HG02759 (cell line): Measurements from ENCODE around the gene ACTL9.
"Not testable (repeated sequence)": the region's sequence is repeated elsewhere in the genome, so short reads cannot be mapped to it uniquely, and the experiment has no call there.

Source experiments
- ATAC-seq: cut with Tn5 transposase; IDR thresholded peaks from one replicate; pipeline ENCODE4 v1.9.1; 2021; ENCODE audit warnings: mild to moderate bottlenecking, moderate library complexity; ENCODE audit not compliant: unreplicated experiment

Gene ACTL9

GRCh38 chr19:8698433-8699063, at the start of gene ACTL9:
Gene ACTL9, minus strand, starts transcription at chr19:8698795. Its CDS starts 94 bp downstream, at chr19:8698701.
- ATAC-seq, result no peak

GRCh38 chr19:8739291-8740065, 40.9 kb upstream of the ACTL9 start:
- ATAC-seq, result not testable (repeated sequence)

GRCh38 chr19:8738377-8738776, 39.8 kb upstream of the ACTL9 start:
- ATAC-seq, result no peak

- ATAC-seq, result no peak
Observed at GRCh38 chr19:8731428-8732169, 33.0 kb upstream of the ACTL9 start.

GRCh38 chr19:8724276-8724675, 25.7 kb upstream of the ACTL9 start:
- no peak for ATAC-seq

- ATAC-seq, result no peak
Observed at GRCh38 chr19:8722032-8722431, 23.4 kb upstream of the ACTL9 start.

GRCh38 chr19:8721334-8721733, 22.7 kb upstream of the ACTL9 start, which contains the start of gene OR2Z1:
Gene OR2Z1, plus strand, starts transcription at chr19:8721634. Its CDS starts 9,395 bp downstream, at chr19:8731029.
- no peak for ATAC-seq

- not testable (repeated sequence) for ATAC-seq
Observed at GRCh38 chr19:8710337-8710736, 11.7 kb upstream of the ACTL9 start.

GRCh38 chr19:8705742-8706141, 7.1 kb upstream of the ACTL9 start:
- ATAC-seq, result no peak

- not testable (repeated sequence) for ATAC-seq
Observed at GRCh38 chr19:8705304-8705703, 6.7 kb upstream of the ACTL9 start.

- ATAC-seq, result no peak
Observed at GRCh38 chr19:8703223-8703622, 4.6 kb upstream of the ACTL9 start.

- no peak for ATAC-seq
Observed at GRCh38 chr19:8702350-8702749, 3.8 kb upstream of the ACTL9 start.

GRCh38 chr19:8700956-8701355, 2.4 kb upstream of the ACTL9 start:
- no peak for ATAC-seq

GRCh38 chr19:8699908-8700307, 1.3 kb upstream of the ACTL9 start:
- no peak for ATAC-seq

- no peak for ATAC-seq
Observed at GRCh38 chr19:8697671-8698432, 743 bp downstream of the ACTL9 start.

GRCh38 chr19:8696993-8697392, 1.6 kb downstream of the ACTL9 start:
- no peak for ATAC-seq

- no peak for ATAC-seq
Observed at GRCh38 chr19:8695911-8696310, 2.7 kb downstream of the ACTL9 start.

GRCh38 chr19:8695501-8695900, 3.1 kb downstream of the ACTL9 start:
- no peak for ATAC-seq

- no peak for ATAC-seq
Observed at GRCh38 chr19:8690753-8691539, 7.6 kb downstream of the ACTL9 start.

GRCh38 chr19:8688930-8689329, 9.7 kb downstream of the ACTL9 start:
- no peak for ATAC-seq
